ENCODE data around the gene CACNA1G. TPM values are rescaled to one million over a fixed set of nuclear protein-coding genes. Genes with fewer than 3 reads are reported as not detected.

The CACNA1G gene
- not detected in 2 replicates for total RNA-seq (2014; rRNA removed; shearing (Covaris generic))
- polyA plus RNA-seq (2015; cell fraction: cytosol; rRNA removed): 0.01 and 0.03 TPM in 2 replicates
- polyA plus RNA-seq (2015; cell fraction: nucleus; rRNA removed): 0.17 TPM in 1 of 2 replicates, not detected in the other

GRCh38 chr17:50560185-50560824 is at the start of gene CACNA1G:
TSS of gene CACNA1G (plus strand) at chr17:50560715. CDS start at chr17:50561460, 745 bp downstream.
- peak; percentile 85 for DNase-seq (ENCODE audit: low read depth, low spot score)
- in situ Hi-C loops (cut with HindIII; ENCODE audit: low pct_unique_long_range_greater_than_20kb, low sequenced_read_pairs): no loop called here

GRCh38 chr17:50511058-50511457 is 49.5 kb upstream of the CACNA1G start:
- DNase-seq (ENCODE audit: low read depth, low spot score): no peak

GRCh38 chr17:50513495-50513894 is 47.0 kb upstream of the CACNA1G start:
- in situ Hi-C loops (cut with HindIII; ENCODE audit: low pct_unique_long_range_greater_than_20kb, low sequenced_read_pairs): no loop called here

More at GRCh38 chr17:50511058-50511457, 49.5 kb upstream of the CACNA1G start:
- in situ Hi-C loops (cut with HindIII; ENCODE audit: low pct_unique_long_range_greater_than_20kb, low sequenced_read_pairs): no loop called here

GRCh38 chr17:50514388-50514787 is 46.1 kb upstream of the CACNA1G start:
- DNase-seq (ENCODE audit: low read depth, low spot score): no peak
- in situ Hi-C loops (cut with HindIII; ENCODE audit: low pct_unique_long_range_greater_than_20kb, low sequenced_read_pairs): no loop called here

More at GRCh38 chr17:50513495-50513894, 47.0 kb upstream of the CACNA1G start:
- no peak for DNase-seq (ENCODE audit: low read depth, low spot score)

GRCh38 chr17:50514936-50515702 is 45.4 kb upstream of the CACNA1G start:
- in situ Hi-C loops (cut with HindIII; ENCODE audit: low pct_unique_long_range_greater_than_20kb, low sequenced_read_pairs): no loop called here
- no peak for DNase-seq (ENCODE audit: low read depth, low spot score)

- in situ Hi-C loops (cut with HindIII; ENCODE audit: low pct_unique_long_range_greater_than_20kb, low sequenced_read_pairs): no loop called here
These were observed 43.5 kb upstream of the CACNA1G start for GRCh38 chr17:50517011-50517410.

GRCh38 chr17:50517504-50518383 is 42.8 kb upstream of the CACNA1G start:
- in situ Hi-C loops (cut with HindIII; ENCODE audit: low pct_unique_long_range_greater_than_20kb, low sequenced_read_pairs): no loop called here
- no peak for DNase-seq (ENCODE audit: low read depth, low spot score)

More at GRCh38 chr17:50517011-50517410, 43.5 kb upstream of the CACNA1G start:
- no peak for DNase-seq (ENCODE audit: low read depth, low spot score)

- no peak for DNase-seq (ENCODE audit: low read depth, low spot score)
- in situ Hi-C loops (cut with HindIII; ENCODE audit: low pct_unique_long_range_greater_than_20kb, low sequenced_read_pairs): no loop called here
These were observed 42.0 kb upstream of the CACNA1G start for GRCh38 chr17:50518384-50519023.

GRCh38 chr17:50519141-50519834 is 41.2 kb upstream of the CACNA1G start:
- in situ Hi-C loops (cut with HindIII; ENCODE audit: low pct_unique_long_range_greater_than_20kb, low sequenced_read_pairs): no loop called here

GRCh38 chr17:50520483-50520882 is 40.0 kb upstream of the CACNA1G start:
- in situ Hi-C loops (cut with HindIII; ENCODE audit: low pct_unique_long_range_greater_than_20kb, low sequenced_read_pairs): no loop called here
- no peak for DNase-seq (ENCODE audit: low read depth, low spot score)

More at GRCh38 chr17:50519141-50519834, 41.2 kb upstream of the CACNA1G start:
- no peak for DNase-seq (ENCODE audit: low read depth, low spot score)

GRCh38 chr17:50521514-50521913 is 39.0 kb upstream of the CACNA1G start:
- no peak for DNase-seq (ENCODE audit: low read depth, low spot score)
- in situ Hi-C loops (cut with HindIII; ENCODE audit: low pct_unique_long_range_greater_than_20kb, low sequenced_read_pairs): no loop called here

GRCh38 chr17:50522766-50523165 is 37.7 kb upstream of the CACNA1G start:
- in situ Hi-C loops (cut with HindIII; ENCODE audit: low pct_unique_long_range_greater_than_20kb, low sequenced_read_pairs): no loop called here
- DNase-seq (ENCODE audit: low read depth, low spot score): no peak

GRCh38 chr17:50523208-50523607 is 37.3 kb upstream of the CACNA1G start:
- no peak for DNase-seq (ENCODE audit: low read depth, low spot score)
- in situ Hi-C loops (cut with HindIII; ENCODE audit: low pct_unique_long_range_greater_than_20kb, low sequenced_read_pairs): no loop called here

GRCh38 chr17:50524838-50525237 is 35.7 kb upstream of the CACNA1G start:
- no peak for DNase-seq (ENCODE audit: low read depth, low spot score)
- in situ Hi-C loops (cut with HindIII; ENCODE audit: low pct_unique_long_range_greater_than_20kb, low sequenced_read_pairs): no loop called here

- no peak for DNase-seq (ENCODE audit: low read depth, low spot score)
- in situ Hi-C loops (cut with HindIII; ENCODE audit: low pct_unique_long_range_greater_than_20kb, low sequenced_read_pairs): no loop called here
These were observed 33.3 kb upstream of the CACNA1G start for GRCh38 chr17:50527155-50527762.

GRCh38 chr17:50527949-50528474 is 32.5 kb upstream of the CACNA1G start:
- in situ Hi-C loops (cut with HindIII; ENCODE audit: low pct_unique_long_range_greater_than_20kb, low sequenced_read_pairs): no loop called here
- DNase-seq (ENCODE audit: low read depth, low spot score): no peak
